A673 (cell line): ENCODE results near the gene VANGL1. TPM values are rescaled to one million over a fixed set of nuclear protein-coding genes. Genes with fewer than 3 reads are reported as not detected.
A peak's percentile ranks its signal among the peaks of the same experiment; 100 is the strongest.

Experiments
- BruUV-seq: library from RNA; stranded (reverse); fragments of 400-500 nt; replicated peaks from 2 replicates; lab custom pipeline; 2021; lab: Mats Ljungman, UMichigan
- CTCF ChIA-PET: fragments of 300-600 bp; sonication (Branson Sonifier 250); formaldehyde crosslinking; loops from one replicate; lab custom pipeline; 2022; ENCODE audit warnings: antibody characterized with exemption; lab: Charles Lee
- POLR2A ChIA-PET: fragments of 300-600 bp; sonication (Branson Sonifier 250); formaldehyde crosslinking; loops from one replicate; lab custom pipeline; 2022; ENCODE audit warnings: antibody characterized with exemption; ENCODE audit not compliant: low non-redundant PET; lab: Charles Lee
- DNase-seq: peaks from one replicate; pipeline ENCODE4 v3.0.0-alpha.2; 2015; ENCODE audit warnings: low spot score
- H3K27ac ChIP-seq: fragments of 200-600 bp; sonication (generic); 2 replicates; pipeline ENCODE4 v1.5.1; 2016; ENCODE audit warnings: mixed run types, low read depth, mild to moderate bottlenecking, mixed read lengths, antibody characterized with exemption, low read length; ENCODE audit not compliant: poor library complexity, severe bottlenecking
- H3K27me3 ChIP-seq: fragments of 200-600 bp; sonication (generic); replicated peaks from 2 replicates; pipeline ENCODE4 v1.6.1; 2017; ENCODE audit warnings: mixed run types, low read depth, mild to moderate bottlenecking, mixed read lengths, antibody characterized with exemption, low read length; ENCODE audit not compliant: insufficient read depth, poor library complexity
- H3K36me3 ChIP-seq: fragments of 200-600 bp; sonication (generic); 2 replicates; pipeline ENCODE4 v1.6.1; 2016; ENCODE audit warnings: mixed run types, mild to moderate bottlenecking, mixed read lengths, antibody characterized with exemption, low read length; ENCODE audit not compliant: insufficient read depth, poor library complexity, severe bottlenecking
- H3K4me1 ChIP-seq: fragments of 200-600 bp; sonication (generic); 2 replicates; pipeline ENCODE4 v1.6.1; 2017; ENCODE audit warnings: mixed run types, mild to moderate bottlenecking, mixed read lengths, antibody characterized with exemption, low read length; ENCODE audit not compliant: insufficient read depth, poor library complexity, severe bottlenecking
- H3K4me3 ChIP-seq: fragments of 200-600 bp; sonication (generic); 2 replicates; pipeline ENCODE4 v1.5.1; 2016; ENCODE audit warnings: low read depth, mixed run types, mild to moderate bottlenecking, mixed read lengths, low read length; ENCODE audit not compliant: poor library complexity, severe bottlenecking
- H3K9me3 ChIP-seq: fragments of 200-600 bp; sonication (generic); 2 replicates; pipeline ENCODE4 v1.6.1; 2016; ENCODE audit warnings: mixed run types, low read depth, mild to moderate bottlenecking, mixed read lengths, antibody characterized with exemption, low read length; ENCODE audit not compliant: poor library complexity, severe bottlenecking
- CTCF ChIP-seq: fragments of 300-800, 200-600 bp; sonication (generic); conservative IDR thresholded peaks from 2 replicates; pipeline ENCODE4 v1.5.1; 2017; ENCODE audit warnings: low read depth, mild to moderate bottlenecking, antibody characterized with exemption, low read length, moderate library complexity, mixed read lengths
- EZH2 ChIP-seq: fragments of 200-600 bp; sonication (generic); IDR thresholded peaks from 2 replicates; pipeline ENCODE4 v1.6.1; 2017; ENCODE audit warnings: borderline replicate concordance, low read depth, mild to moderate bottlenecking, mixed read lengths, antibody characterized with exemption, low read length; ENCODE audit not compliant: poor library complexity, severe bottlenecking
- intact Hi-C: fragments of 100-400 bp; cut with micrococcal nuclease; formaldehyde crosslinking; loops from one replicate; pipeline ENCODE4 v1.10.0; 2022; ENCODE audit not compliant: unreplicated experiment
- total RNA-seq: library from RNA; stranded (reverse); gene quantifications from 2 replicates; pipeline ENCODE4 v1.2.3, GENCODE V29; 2021

Gene VANGL1
- total RNA-seq, 1 experiment from 2014 or later: 20.0 TPM

GRCh38 chr1:115726161-115726560 lies 84.4 kb downstream of the VANGL1 start:
- Histone ChIP-seq H3K27ac (no peak overlapping the region), H3K36me3 (no peaks in the 10 kb centered on the region), H3K4me3 (no peak overlapping the region), H3K4me1 (no peaks in the 10 kb centered on the region), H3K9me3 (no peaks in the 10 kb centered on the region), H3K27me3 (no peaks in the 10 kb centered on the region)
- DNase-seq: no peak
- CTCF ChIA-PET: no interaction called here
- intact Hi-C loops: no loop called here
- no TSS peak for BruUV-seq
- POLR2A ChIA-PET: no interaction called here
- TF ChIP-seq CTCF: no peak
- TF ChIP-seq EZH2: no peak

- no peaks in the 10 kb centered on the region for H3K27me3 ChIP-seq
- H3K36me3 ChIP-seq: no peaks in the 10 kb centered on the region
- intact Hi-C loops: no loop called here
- no peak for TF ChIP-seq EZH2
- no peak for TF ChIP-seq CTCF
- no peak overlapping the region for H3K27ac ChIP-seq
- POLR2A ChIA-PET: no interaction called here
- H3K4me3 ChIP-seq: no peak overlapping the region
- H3K4me1 ChIP-seq: no peaks in the 10 kb centered on the region
- CTCF ChIA-PET: no interaction called here
- DNase-seq: no peak
- no peaks in the 10 kb centered on the region for H3K9me3 ChIP-seq
- no TSS peak for BruUV-seq
These were observed 84.8 kb downstream of the VANGL1 start for GRCh38 chr1:115726570-115726969.

GRCh38 chr1:115727706-115728249 lies 86.0 kb downstream of the VANGL1 start:
- H3K4me1 ChIP-seq: no peaks in the 10 kb centered on the region
- no peak for TF ChIP-seq EZH2
- TF ChIP-seq CTCF: no peak
- ChIA-PET CTCF (no interaction called here), POLR2A (interaction anchor here (0.7 kb wide), 1 partner anchor 105 kb away, joined by 6 read pairs; no protein-coding TSS in a partner anchor)
- no peaks in the 10 kb centered on the region for H3K27me3 ChIP-seq
- intact Hi-C loops: no loop called here
- BruUV-seq: no TSS peak
- no peaks in the 10 kb centered on the region for H3K9me3 ChIP-seq
- no peak overlapping the region for H3K4me3 ChIP-seq
- no peak overlapping the region for H3K27ac ChIP-seq
- no peaks in the 10 kb centered on the region for H3K36me3 ChIP-seq
- peak; percentile 10 for DNase-seq
